ENCODE results near the gene PPP2R3C. TPM values are rescaled to one million over a fixed set of nuclear protein-coding genes. Genes with fewer than 3 reads are reported as not detected.

The PPP2R3C gene
- 18.2 and 34.4 TPM in 2 replicates for total RNA-seq

GRCh38 chr14:35121887-35122695 lies at the start of gene PPP2R3C, which contains the start of gene PRORP:
TSS of gene PPP2R3C (minus strand) at chr14:35121990. CDS start at chr14:35121959, 31 bp downstream.
TSS of gene PRORP (plus strand) at chr14:35122552. CDS start at chr14:35123246, 694 bp downstream.

GRCh38 chr14:35046048-35046750 lies 75.6 kb downstream of the PPP2R3C start, which contains the start of gene FAM177A1:
TSS of gene FAM177A1 (plus strand) at chr14:35046272. CDS start at chr14:35046464, 192 bp downstream.

Other genes starting within 250 kb of the PPP2R3C start
- 14.7 and 19.1 TPM in 2 replicates for gene BAZ1A, start 246.6 kb downstream of the PPP2R3C start, total RNA-seq
- gene SRP54, start 139.0 kb downstream of the PPP2R3C start, total RNA-seq, result 62.8 and 84.7 TPM in 2 replicates
- gene FAM177A1, start 75.7 kb downstream of the PPP2R3C start, total RNA-seq, result 35.2 and 59.2 TPM in 2 replicates
- 25.1 and 30.3 TPM in 2 replicates for gene PRORP, start 562 bp upstream of the PPP2R3C start, total RNA-seq
- 293 and 324 TPM in 2 replicates for gene PSMA6, start 170.4 kb upstream of the PPP2R3C start, total RNA-seq

Measured in myometrial cell (primary cell).